GM13977 (cell line): ENCODE measurements around the gene EIF3A.
A peak's percentile ranks its signal among the peaks of the same experiment; 100 is the strongest.

Experiments used
- DNase-seq: peaks from one replicate; pipeline ENCODE4 v3.0.0; 2012; ENCODE audit warnings: low spot score
- CTCF ChIP-seq: IDR thresholded peaks from 2 replicates; pipeline ENCODE4 v1.5.1; 2012; ENCODE audit warnings: mild to moderate bottlenecking, control low read depth; ENCODE audit not compliant: insufficient read depth; ENCODE audit errors: extremely low read depth, missing control alignments
- in situ Hi-C: fragments of 300-500 bp; cut with MboI; formaldehyde crosslinking; loops from one replicate; pipeline ENCODE4 v1.12.0; 2022; ENCODE audit warnings: low sequenced_read_pairs, low pct_unique_long_range_greater_than_20kb, mixed read lengths, inconsistent platforms; ENCODE audit not compliant: unreplicated experiment

EIF3A gene

GRCh38 chr10:119045561-119045960 lies 35.1 kb downstream of the EIF3A start:
- no peak for DNase-seq
- no peak for TF ChIP-seq CTCF
- in situ Hi-C loops, result no loop called here

DNA sequence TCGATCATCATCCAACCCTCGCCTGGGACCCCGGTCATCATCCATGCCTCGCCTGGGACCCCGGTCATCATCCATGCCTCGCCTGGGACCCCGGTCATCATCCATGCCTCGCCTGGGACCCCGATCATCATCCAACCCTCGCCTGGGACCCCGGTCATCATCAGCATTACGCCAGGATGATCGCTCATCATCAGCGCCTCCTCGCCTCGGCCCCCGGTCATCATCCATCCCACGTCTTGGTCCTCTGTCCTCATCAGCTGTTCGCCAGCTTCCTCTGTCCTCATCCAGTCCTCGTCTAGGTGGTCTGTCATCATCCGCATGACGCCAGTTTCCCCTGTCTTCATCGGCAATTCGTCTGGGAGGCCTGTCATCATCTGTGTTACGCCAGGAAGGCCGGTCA lies 38.4 kb downstream of the EIF3A start:
- no peak for TF ChIP-seq CTCF
- in situ Hi-C loops, result no loop called here
- no peak for DNase-seq

DNA sequence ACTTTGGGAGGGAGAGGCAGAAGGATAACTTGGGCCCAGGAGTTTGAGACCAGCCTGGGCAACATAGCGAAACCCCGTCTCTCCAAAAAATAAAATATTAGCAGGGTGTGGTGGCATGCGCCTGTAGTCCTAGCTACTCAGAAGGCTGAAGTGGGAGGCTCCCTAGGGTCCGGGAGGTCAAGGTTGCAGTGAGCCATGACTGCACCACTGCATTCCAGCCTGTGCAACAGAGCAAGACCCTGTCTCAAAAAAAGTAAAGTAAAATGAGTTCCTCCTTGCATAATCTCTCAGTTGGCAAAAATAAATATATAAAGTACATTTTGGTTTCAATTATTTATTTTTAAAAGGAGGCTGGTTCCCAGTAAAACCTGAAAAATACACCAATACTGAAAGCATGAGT lies 39.3 kb downstream of the EIF3A start:
- TF ChIP-seq CTCF, result no peak
- in situ Hi-C loops, result no loop called here
- no peak for DNase-seq

GRCh38 chr10:119039161-119039560 lies 41.5 kb downstream of the EIF3A start:
- no peak for TF ChIP-seq CTCF
- no peak for DNase-seq
- in situ Hi-C loops, result no loop called here

GRCh38 chr10:119031496-119032059 lies 49.0 kb downstream of the EIF3A start:
- no peak for DNase-seq
- TF ChIP-seq CTCF, result no peak
- in situ Hi-C loops, result no loop called here

DNA sequence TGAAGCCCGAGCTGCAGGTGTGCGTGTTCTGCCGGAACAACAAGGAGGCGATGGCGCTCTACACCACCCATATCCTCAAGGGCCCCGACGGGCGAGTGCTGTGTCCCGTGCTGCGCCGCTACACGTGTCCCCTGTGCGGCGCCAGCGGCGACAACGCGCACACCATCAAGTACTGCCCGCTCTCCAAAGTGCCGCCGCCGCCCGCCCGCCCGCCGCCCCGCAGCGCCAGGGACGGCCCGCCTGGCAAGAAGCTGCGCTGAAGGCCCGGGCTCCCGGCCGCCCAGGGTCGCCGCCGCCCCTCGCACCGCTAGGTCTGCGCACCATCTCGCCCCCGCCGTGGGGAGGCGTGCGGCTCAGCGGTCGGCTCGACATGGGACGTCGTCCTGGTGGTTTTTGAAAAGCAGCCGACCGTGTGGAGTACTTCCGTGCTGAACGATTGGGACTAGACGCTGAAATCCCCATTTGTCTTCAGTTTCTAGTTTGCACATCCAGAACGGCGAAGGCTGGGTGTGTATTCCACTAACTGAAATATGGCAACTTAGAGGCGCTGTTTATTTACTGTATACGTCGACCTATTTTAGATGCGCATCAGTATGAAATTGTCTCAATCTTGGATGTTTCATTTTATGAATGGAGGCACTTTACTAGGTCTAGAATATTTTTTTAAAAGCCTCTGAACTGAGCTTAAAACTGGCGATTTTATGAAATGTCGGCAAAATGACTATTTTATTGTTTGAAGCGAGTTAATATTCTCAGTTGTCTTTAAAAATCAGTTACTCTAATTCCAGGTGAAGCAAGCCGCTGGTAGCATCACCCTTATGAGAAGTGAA lies 50.0 kb downstream of the EIF3A start:
- DNase-seq, result peak; percentile 82
- TF ChIP-seq CTCF, result peak; percentile 18
- in situ Hi-C loops, result no loop called here
